Endothelial cell of umbilical vein (primary cell): ENCODE results near the gene MICAL3. TPM values are rescaled to one million over a fixed set of nuclear protein-coding genes. Genes with fewer than 3 reads are reported as not detected.

Experiments
- BruUV-seq: library from RNA; stranded (reverse); fragments of 400-500 nt; replicated peaks from 2 replicates; lab custom pipeline; 2021; lab: Mats Ljungman, UMichigan
- CTCF ChIA-PET: fragments of 300-600, 350-600 bp; sonication (Branson Sonifier 250); formaldehyde crosslinking; loops from one replicate; lab custom pipeline; 2021; ENCODE audit warnings: antibody characterized with exemption, inconsistent platforms; lab: Charles Lee
- POLR2A ChIA-PET: fragments of 300-600, 350-600 bp; sonication (Branson Sonifier 250); formaldehyde crosslinking; loops from one replicate; lab custom pipeline; 2021; ENCODE audit warnings: antibody characterized with exemption, inconsistent platforms; lab: Charles Lee
- DNase-seq: peaks from one replicate; pipeline ENCODE4 v3.0.0-alpha.2; 2011; ENCODE audit warnings: low read depth, low spot score
- FAIRE-seq: peaks from 2 replicates; lab custom pipeline; 2011; peaks lifted over from hg19 to GRCh38; lab: Jason Lieb, UNC
- H2AFZ ChIP-seq: 2 replicates; pipeline ENCODE4 v1.6.0; 2012; ENCODE audit warnings: low read depth, low read length, control low read depth, inconsistent platforms
- H3K27ac ChIP-seq: 2 replicates; pipeline ENCODE4 v1.5.1; 2011; ENCODE audit warnings: low read depth, mild to moderate bottlenecking, control low read depth, low read length, moderate library complexity; ENCODE audit not compliant: insufficient read depth
- H3K27me3 ChIP-seq, 2 experiments: 2 replicates each; pipeline versions ENCODE4 v1.6.0 to v1.6.1; 2011; ENCODE audit warnings: low read length in 2 of 2, mixed read lengths in 1 of 2; ENCODE audit not compliant: control insufficient read depth in 2 of 2, insufficient read depth in 2 of 2
- H3K36me3 ChIP-seq, 2 experiments: 2 replicates in 1 of 2; 3 replicates in 1 of 2; pipeline ENCODE4 v1.5.1; 2011; ENCODE audit warnings: low read length in 2 of 2, mild to moderate bottlenecking in 1 of 2, moderate library complexity in 1 of 2; ENCODE audit not compliant: control insufficient read depth in 2 of 2, insufficient read depth in 2 of 2; ENCODE audit errors: extremely low read depth in 1 of 2
- H3K4me1 ChIP-seq: 3 replicates; pipeline ENCODE4 v1.5.1; 2011; ENCODE audit warnings: mild to moderate bottlenecking, low read length; ENCODE audit not compliant: control insufficient read depth, insufficient read depth; ENCODE audit errors: extremely low read depth
- H3K4me2 ChIP-seq: 2 replicates; pipeline ENCODE4 v1.6.1; 2011; ENCODE audit warnings: low read length, control low read depth, mixed read lengths; ENCODE audit not compliant: insufficient read depth
- H3K4me3 ChIP-seq, 3 experiments: fragments of 200-600 bp in 1 of 3; sonication (generic), shearing (Covaris generic) in 1 of 3; replicated peaks in 1 of 3; 2 replicates each; pipeline ENCODE4 v1.5.1; 2011 to 2016; ENCODE audit warnings: control low read depth in 3 of 3, low read length in 3 of 3, mild to moderate bottlenecking in 2 of 3, inconsistent platforms in 1 of 3, low read depth in 1 of 3, moderate library complexity in 1 of 3; ENCODE audit not compliant: insufficient read depth in 1 of 3
- H3K79me2 ChIP-seq: 2 replicates; pipeline ENCODE4 v1.6.0; 2012; ENCODE audit warnings: low read length, inconsistent platforms; ENCODE audit not compliant: control insufficient read depth, insufficient read depth
- H3K9ac ChIP-seq: replicated peaks from 2 replicates; pipeline ENCODE3; 2011; ENCODE audit warnings: low read length, control low read depth; ENCODE audit not compliant: insufficient read depth; ENCODE audit errors: extremely low read depth
- H3K9me1 ChIP-seq: replicated peaks from 3 replicates; pipeline ENCODE4 v1.6.0; 2011; ENCODE audit warnings: mild to moderate bottlenecking, low read length; ENCODE audit not compliant: control insufficient read depth, insufficient read depth; ENCODE audit errors: extremely low read depth
- H3K9me3 ChIP-seq: replicated peaks from 2 replicates; pipeline ENCODE4 v1.5.1; 2012; ENCODE audit warnings: low read length, inconsistent platforms; ENCODE audit not compliant: control insufficient read depth, insufficient read depth
- H4K20me1 ChIP-seq: replicated peaks from 2 replicates; pipeline ENCODE3; 2011; ENCODE audit warnings: mild to moderate bottlenecking, low read length; ENCODE audit not compliant: control insufficient read depth, insufficient read depth; ENCODE audit errors: extremely low read depth
- EZH2 ChIP-seq: IDR thresholded peaks from 2 replicates; pipeline ENCODE4 v1.6.1; 2012; ENCODE audit warnings: borderline replicate concordance, low read depth, mild to moderate bottlenecking, moderate library complexity, low read length, inconsistent platforms; ENCODE audit not compliant: severe bottlenecking
- FOS ChIP-seq: IDR thresholded peaks from 2 replicates; pipeline ENCODE4 v1.6.1; 2011; ENCODE audit warnings: mild to moderate bottlenecking, low read length, moderate library complexity, borderline replicate concordance; ENCODE audit not compliant: insufficient read depth
- JUN ChIP-seq: IDR thresholded peaks from 2 replicates; pipeline ENCODE4 v1.6.1; 2011; ENCODE audit warnings: borderline replicate concordance, low read depth; ENCODE audit not compliant: insufficient read length, insufficient read depth
- MYC ChIP-seq: IDR thresholded peaks from one replicate; pipeline ENCODE4 v1.6.1; 2011; ENCODE audit warnings: mild to moderate bottlenecking, low read depth, low read length
- dilution Hi-C: fragments of 300-500 bp; cut with MboI; formaldehyde crosslinking; loops from one replicate; pipeline ENCODE4 v1.15.0; 2019; ENCODE audit warnings: low sequenced_read_pairs; ENCODE audit not compliant: extremely low pct_ligation_motif_present
- intact Hi-C: fragments of 100-400 bp; cut with micrococcal nuclease; formaldehyde crosslinking; loops from one replicate; pipeline ENCODE4 v1.10.0; 2022
- polyA plus RNA-seq, 4 experiments: library from polyadenylated mRNA; depleted of rRNA in 3 of 4; stranded (reverse) in 3 of 4; unstranded in 1 of 4; fragments of >200 nt; gene quantifications; 2 replicates each; pipeline versions ENCODE4 v1.2.1 to v1.2.3, GENCODE V29; 2011 to 2012; ENCODE audit warnings: missing spikeins in 1 of 4
- total RNA-seq: library from RNA; stranded (reverse); gene quantifications from 2 replicates; pipeline ENCODE4 v1.2.3, GENCODE V29; 2021
- TF ChIP-seq, protein P1 (sequence below), 2 donors: IDR thresholded peaks; 1 replicate in 1 of 2; 2 replicates in 1 of 2; pipeline ENCODE4 v1.5.1; 2011; ENCODE audit warnings: low read length in 2 of 2, mild to moderate bottlenecking in 2 of 2, moderate library complexity in 2 of 2, control low read depth in 1 of 2, inconsistent platforms in 1 of 2, low read depth in 1 of 2; ENCODE audit not compliant: insufficient read depth in 1 of 2; ENCODE audit errors: extremely low read depth in 1 of 2

The MICAL3 gene
- total and polyA plus RNA-seq, 2 donors (not counting 3 experiments of a cell fraction or from before 2014, with no cell fraction given) = 14.5 to 63.7 TPM

DNA sequence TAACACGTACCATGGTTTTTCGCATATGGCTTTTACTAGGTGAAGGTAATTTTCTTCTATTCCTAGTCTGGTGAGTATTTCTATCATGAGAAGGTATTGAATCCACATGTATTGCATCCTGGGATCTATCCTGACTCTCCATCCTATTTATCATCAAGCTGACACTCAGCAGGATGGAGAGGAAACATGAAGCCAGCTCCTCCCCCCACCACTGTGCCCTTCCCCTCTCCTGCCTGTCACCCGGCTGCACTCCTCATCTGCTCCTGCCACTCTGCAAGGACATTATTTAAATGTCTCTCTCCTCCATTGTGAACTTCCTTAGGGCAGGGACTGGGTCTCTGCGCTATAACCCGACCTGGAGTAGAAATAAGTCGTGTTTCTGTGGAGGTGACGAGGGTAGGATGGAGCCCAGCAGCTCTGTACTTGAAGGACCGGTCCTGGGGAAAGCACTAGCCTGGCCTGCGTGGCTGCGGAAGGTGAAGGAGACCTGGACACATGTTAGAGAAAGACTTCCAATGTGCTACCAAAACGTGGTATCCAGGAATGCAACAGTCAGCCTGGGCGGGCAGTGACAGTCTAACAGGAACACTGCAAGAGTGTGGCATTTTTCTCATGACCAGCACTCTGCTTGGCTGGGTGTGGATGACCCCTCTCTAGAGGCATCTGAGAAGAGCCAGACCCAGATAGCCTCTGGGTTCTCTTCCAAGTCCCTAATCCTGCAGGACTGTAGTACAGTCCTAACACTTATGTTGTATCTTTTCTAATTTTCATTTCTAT lies 111.2 kb downstream of the MICAL3 start:
- H3K27me3 ChIP-seq = no peaks in the 10 kb centered on the region
- H3K9me3 ChIP-seq = no peaks in the 10 kb centered on the region
- no peaks in the 10 kb centered on the region for H4K20me1 ChIP-seq
- no peak for DNase-seq
- H3K36me3 ChIP-seq = no peaks in the 10 kb centered on the region
- no peak overlapping the region for H3K27ac ChIP-seq
- dilution Hi-C loops (no loop called here), intact Hi-C loops (no loop called here)
- ChIA-PET CTCF (interaction anchor here (0.6 kb wide), 1 partner anchor 111 kb away, joined by 3 read pairs; the partner anchor contains the start of gene MICAL3), POLR2A (no interaction called here)
- no peak for FAIRE-seq
- no TSS peak for BruUV-seq
- no peak overlapping the region for H3K4me2 ChIP-seq
- peaks cover 20% of the 10 kb centered on the region for H3K4me1 ChIP-seq
- no peaks in the 10 kb centered on the region for H3K9me1 ChIP-seq
- TF ChIP-seq MYC = no peak
- TF ChIP-seq EZH2 = no peak
- TF ChIP-seq, protein P1, sequence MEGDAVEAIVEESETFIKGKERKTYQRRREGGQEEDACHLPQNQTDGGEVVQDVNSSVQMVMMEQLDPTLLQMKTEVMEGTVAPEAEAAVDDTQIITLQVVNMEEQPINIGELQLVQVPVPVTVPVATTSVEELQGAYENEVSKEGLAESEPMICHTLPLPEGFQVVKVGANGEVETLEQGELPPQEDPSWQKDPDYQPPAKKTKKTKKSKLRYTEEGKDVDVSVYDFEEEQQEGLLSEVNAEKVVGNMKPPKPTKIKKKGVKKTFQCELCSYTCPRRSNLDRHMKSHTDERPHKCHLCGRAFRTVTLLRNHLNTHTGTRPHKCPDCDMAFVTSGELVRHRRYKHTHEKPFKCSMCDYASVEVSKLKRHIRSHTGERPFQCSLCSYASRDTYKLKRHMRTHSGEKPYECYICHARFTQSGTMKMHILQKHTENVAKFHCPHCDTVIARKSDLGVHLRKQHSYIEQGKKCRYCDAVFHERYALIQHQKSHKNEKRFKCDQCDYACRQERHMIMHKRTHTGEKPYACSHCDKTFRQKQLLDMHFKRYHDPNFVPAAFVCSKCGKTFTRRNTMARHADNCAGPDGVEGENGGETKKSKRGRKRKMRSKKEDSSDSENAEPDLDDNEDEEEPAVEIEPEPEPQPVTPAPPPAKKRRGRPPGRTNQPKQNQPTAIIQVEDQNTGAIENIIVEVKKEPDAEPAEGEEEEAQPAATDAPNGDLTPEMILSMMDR (IDR thresholded peaks at IDR 0.05; ENCODE audit: extremely low read depth in 1 of 2, insufficient read depth in 1 of 2, low read depth in 1 of 2, low read length in 2 of 2) = no peak
- no peak for TF ChIP-seq JUN
- TF ChIP-seq FOS = no peak
- no peak overlapping the region for H2AFZ ChIP-seq
- H3K9ac ChIP-seq = no peak overlapping the region
- H3K79me2 ChIP-seq = peaks cover 50% of the 10 kb centered on the region
- H3K4me3 ChIP-seq = no peak overlapping the region
